ENCODE results near the gene CLEC2A.

DNA sequence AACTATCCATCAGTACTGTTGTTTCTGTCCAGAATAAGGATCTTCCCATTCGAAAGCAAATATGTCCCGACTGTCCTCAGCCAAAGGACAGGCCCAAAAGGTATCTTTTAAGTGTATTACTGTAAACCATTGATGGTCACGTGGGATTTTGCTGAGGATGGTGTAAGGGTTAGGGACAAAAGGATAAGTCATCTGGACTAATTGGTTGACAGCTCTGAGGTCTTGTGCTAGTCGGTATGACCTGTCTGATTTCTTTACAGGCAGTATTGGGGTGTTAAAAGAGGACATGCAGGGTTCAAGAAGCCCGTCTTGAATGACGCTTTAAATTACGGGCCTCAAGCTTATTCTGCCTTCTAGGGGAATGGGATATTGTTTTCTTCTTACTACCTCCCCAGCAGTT, 24.4 kb downstream of the CLEC2A start:
- TF ChIP-seq POLR2A (IDR thresholded peaks at IDR 0.05; ENCODE audit: low read depth, low read length) (no peak), POLR2AphosphoS5 (IDR thresholded peaks at IDR 0.05; ENCODE audit: low read depth, low read length) (no peak)
